Activated CD8-positive, alpha-beta memory T cell treated with anti-CD3 and anti-CD28 coated beads for 36 hours (primary cell): ENCODE data around the gene ATXN2. TPM values are rescaled to one million over a fixed set of nuclear protein-coding genes. Genes with fewer than 3 reads are reported as not detected.
"Not testable (repeated sequence)": the region's sequence is repeated elsewhere in the genome, so short reads cannot be mapped to it uniquely, and the experiment has no call there.

Experiments used
- CTCF ChIA-PET: fragments of 350-600 bp; sonication (Branson Sonifier 250); formaldehyde crosslinking; loops from one replicate; lab custom pipeline; 2021; ENCODE audit warnings: antibody characterized with exemption; lab: Charles Lee
- POLR2A ChIA-PET: fragments of 350-600 bp; sonication (Branson Sonifier 250); formaldehyde crosslinking; loops from one replicate; lab custom pipeline; 2021; ENCODE audit warnings: antibody characterized with exemption; lab: Charles Lee
- total RNA-seq, 2 experiments: library from RNA; stranded (reverse); gene quantifications; one replicate each; pipeline ENCODE4 v1.2.3, GENCODE V29; 2021

The ATXN2 gene
- 10 to 100 TPM; 40.8 to 46.3 TPM for total RNA-seq

GRCh38 chr12:111598637-111599452, at the start of gene ATXN2:
Gene ATXN2 (minus strand): TSS chr12:111599315. CDS start chr12:111599034, 281 bp downstream.
- ChIA-PET POLR2A (no interaction called here), CTCF (no interaction called here)

GRCh38 chr12:111645433-111645832, 46.3 kb upstream of the ATXN2 start:
- ChIA-PET POLR2A (no interaction called here), CTCF (no interaction called here)

- ChIA-PET POLR2A (no interaction called here), CTCF (interaction anchor here (1.2 kb wide), 1 partner anchor 11 kb away, joined by 3 read pairs; no protein-coding TSS in a partner anchor)
Observed at GRCh38 chr12:111643427-111643826, 44.3 kb upstream of the ATXN2 start.

GRCh38 chr12:111642681-111643426, 43.7 kb upstream of the ATXN2 start:
- POLR2A ChIA-PET = no interaction called here

GRCh38 chr12:111640506-111640905, 41.4 kb upstream of the ATXN2 start:
- ChIA-PET POLR2A (no interaction called here), CTCF (no interaction called here)

More at GRCh38 chr12:111642681-111643426, 43.7 kb upstream of the ATXN2 start:
- CTCF ChIA-PET = no interaction called here

- ChIA-PET CTCF (no interaction called here), POLR2A (no interaction called here)
Observed at GRCh38 chr12:111638556-111638955, 39.4 kb upstream of the ATXN2 start.

GRCh38 chr12:111636209-111636945, 37.3 kb upstream of the ATXN2 start:
- POLR2A ChIA-PET = no interaction called here
- CTCF ChIA-PET = no interaction called here

- POLR2A ChIA-PET = no interaction called here
- CTCF ChIA-PET = interaction anchor here (0.7 kb wide), 1 partner anchor 108 kb away, joined by 3 read pairs; no protein-coding TSS in a partner anchor
Observed at GRCh38 chr12:111635524-111635923, 36.4 kb upstream of the ATXN2 start.

GRCh38 chr12:111628505-111629260, 29.6 kb upstream of the ATXN2 start:
- CTCF ChIA-PET = interaction anchor here (0.6 kb wide), 1 partner anchor 9 kb away, joined by 3 read pairs; no protein-coding TSS in a partner anchor
- POLR2A ChIA-PET = no interaction called here

GRCh38 chr12:111626230-111626629, 27.1 kb upstream of the ATXN2 start:
- ChIA-PET POLR2A (no interaction called here), CTCF (no interaction called here)

- ChIA-PET POLR2A (no interaction called here), CTCF (no interaction called here)
Observed at GRCh38 chr12:111624540-111624939, 25.4 kb upstream of the ATXN2 start.

GRCh38 chr12:111617841-111618240, 18.7 kb upstream of the ATXN2 start:
- CTCF ChIA-PET = not testable (repeated sequence)
- POLR2A ChIA-PET = interaction anchor here (0.6 kb wide), 1 partner anchor 15 kb away, joined by 7 read pairs; no protein-coding TSS in a partner anchor

GRCh38 chr12:111616177-111616623, 17.1 kb upstream of the ATXN2 start:
- ChIA-PET POLR2A (no interaction called here), CTCF (no interaction called here)

- ChIA-PET POLR2A (no interaction called here), CTCF (no interaction called here)
Observed at GRCh38 chr12:111607239-111607638, 8.1 kb upstream of the ATXN2 start.

- POLR2A ChIA-PET = no interaction called here
- CTCF ChIA-PET = no interaction called here
Observed at GRCh38 chr12:111606767-111607230, 7.7 kb upstream of the ATXN2 start.

- ChIA-PET CTCF (no interaction called here), POLR2A (no interaction called here)
Observed at GRCh38 chr12:111605911-111606766, 7.0 kb upstream of the ATXN2 start.

- CTCF ChIA-PET = not testable (repeated sequence)
- POLR2A ChIA-PET = interaction anchor here (0.6 kb wide), 1 partner anchor 15 kb away, joined by 7 read pairs; no protein-coding TSS in a partner anchor
Observed at GRCh38 chr12:111602857-111603256, 3.7 kb upstream of the ATXN2 start.

- CTCF ChIA-PET = no interaction called here
- POLR2A ChIA-PET = no interaction called here
Observed at GRCh38 chr12:111602348-111602747, 3.2 kb upstream of the ATXN2 start.
